ENCODE data around the gene ABCF3.
A peak's percentile ranks its signal among the peaks of the same experiment; 100 is the strongest.
"Not testable (repeated sequence)": the region's sequence is repeated elsewhere in the genome, so short reads cannot be mapped to it uniquely, and the experiment has no call there.

ABCF3 gene, protein sequence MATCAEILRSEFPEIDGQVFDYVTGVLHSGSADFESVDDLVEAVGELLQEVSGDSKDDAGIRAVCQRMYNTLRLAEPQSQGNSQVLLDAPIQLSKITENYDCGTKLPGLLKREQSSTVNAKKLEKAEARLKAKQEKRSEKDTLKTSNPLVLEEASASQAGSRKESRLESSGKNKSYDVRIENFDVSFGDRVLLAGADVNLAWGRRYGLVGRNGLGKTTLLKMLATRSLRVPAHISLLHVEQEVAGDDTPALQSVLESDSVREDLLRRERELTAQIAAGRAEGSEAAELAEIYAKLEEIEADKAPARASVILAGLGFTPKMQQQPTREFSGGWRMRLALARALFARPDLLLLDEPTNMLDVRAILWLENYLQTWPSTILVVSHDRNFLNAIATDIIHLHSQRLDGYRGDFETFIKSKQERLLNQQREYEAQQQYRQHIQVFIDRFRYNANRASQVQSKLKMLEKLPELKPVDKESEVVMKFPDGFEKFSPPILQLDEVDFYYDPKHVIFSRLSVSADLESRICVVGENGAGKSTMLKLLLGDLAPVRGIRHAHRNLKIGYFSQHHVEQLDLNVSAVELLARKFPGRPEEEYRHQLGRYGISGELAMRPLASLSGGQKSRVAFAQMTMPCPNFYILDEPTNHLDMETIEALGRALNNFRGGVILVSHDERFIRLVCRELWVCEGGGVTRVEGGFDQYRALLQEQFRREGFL

GRCh38 chr3:184186184-184186901, at the start of gene ABCF3:
TSS of gene ABCF3 (plus strand) at chr3:184186199. CDS start at chr3:184186208, 9 bp downstream.
- peak; percentile 83 to 87 for DNase-seq
- TF ChIP-seq POLR2A (IDR thresholded peaks at IDR 0.05; ENCODE audit: low read length) (peak; percentile 6), GATA1 (IDR thresholded peaks at IDR 0.05; ENCODE audit: low read depth, low read length) (no peak)

DNA sequence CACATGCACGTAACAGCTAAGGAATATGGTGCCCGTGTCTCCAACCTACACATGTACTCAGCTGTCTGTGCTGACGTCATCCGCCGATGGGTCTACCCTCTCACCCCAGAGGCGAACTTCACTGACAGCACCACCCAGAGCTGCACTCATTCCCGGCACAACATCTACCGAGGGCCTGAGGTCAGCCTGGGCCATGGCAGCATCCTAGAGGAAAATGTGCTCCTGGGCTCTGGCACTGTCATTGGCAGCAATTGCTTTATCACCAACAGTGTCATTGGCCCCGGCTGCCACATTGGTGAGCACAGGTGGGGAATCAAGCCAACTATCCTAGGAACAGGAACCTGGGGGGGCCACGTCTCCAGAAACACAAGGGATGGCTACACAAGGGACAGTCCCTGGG, 45.6 kb upstream of the ABCF3 start:
- no peak for TF ChIP-seq GATA1 (IDR thresholded peaks at IDR 0.05; ENCODE audit: low read depth, low read length)
- TF ChIP-seq POLR2A (IDR thresholded peaks at IDR 0.05; ENCODE audit: low read length) = no peak
- DNase-seq = no peak

DNA sequence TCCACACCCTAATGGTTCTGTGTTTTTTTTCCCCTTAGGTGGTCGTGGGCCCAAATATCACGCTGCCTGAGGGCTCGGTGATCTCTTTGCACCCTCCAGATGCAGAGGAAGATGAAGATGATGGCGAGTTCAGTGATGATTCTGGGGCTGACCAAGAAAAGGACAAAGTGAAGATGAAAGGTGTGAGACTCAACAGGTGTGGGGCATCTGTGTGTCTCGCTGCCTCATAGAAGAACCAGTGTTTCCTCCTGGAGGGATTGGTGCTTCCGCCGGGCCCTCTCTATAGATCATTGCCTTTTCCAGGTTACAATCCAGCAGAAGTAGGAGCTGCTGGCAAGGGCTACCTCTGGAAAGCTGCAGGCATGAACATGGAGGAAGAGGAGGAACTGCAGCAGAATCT, 43.8 kb upstream of the ABCF3 start:
- no peak for TF ChIP-seq GATA1 (IDR thresholded peaks at IDR 0.05; ENCODE audit: low read depth, low read length)
- TF ChIP-seq POLR2A (IDR thresholded peaks at IDR 0.05; ENCODE audit: low read length) = no peak
- no peak for DNase-seq

DNA sequence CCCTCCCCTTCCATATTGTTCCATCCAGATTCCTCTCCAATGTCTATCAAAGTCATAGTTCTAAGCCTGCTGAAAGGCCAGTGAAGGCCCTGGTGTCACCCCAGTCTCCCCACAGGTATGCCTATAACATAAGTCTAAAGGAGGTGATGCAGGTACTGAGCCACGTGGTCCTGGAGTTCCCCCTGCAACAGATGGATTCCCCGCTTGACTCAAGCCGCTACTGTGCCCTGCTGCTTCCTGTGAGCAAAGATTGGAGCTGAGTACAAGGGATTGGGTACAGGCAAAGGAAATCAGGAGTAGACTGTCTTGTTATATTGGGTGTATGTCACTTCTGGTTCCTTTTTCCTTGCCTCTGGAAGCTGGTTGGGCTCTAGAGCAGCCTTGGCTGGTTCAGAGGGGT, 42.7 kb upstream of the ABCF3 start:
- TF ChIP-seq POLR2A (IDR thresholded peaks at IDR 0.05; ENCODE audit: low read length) (no peak), GATA1 (IDR thresholded peaks at IDR 0.05; ENCODE audit: low read depth, low read length) (no peak)
- DNase-seq = no peak

DNA sequence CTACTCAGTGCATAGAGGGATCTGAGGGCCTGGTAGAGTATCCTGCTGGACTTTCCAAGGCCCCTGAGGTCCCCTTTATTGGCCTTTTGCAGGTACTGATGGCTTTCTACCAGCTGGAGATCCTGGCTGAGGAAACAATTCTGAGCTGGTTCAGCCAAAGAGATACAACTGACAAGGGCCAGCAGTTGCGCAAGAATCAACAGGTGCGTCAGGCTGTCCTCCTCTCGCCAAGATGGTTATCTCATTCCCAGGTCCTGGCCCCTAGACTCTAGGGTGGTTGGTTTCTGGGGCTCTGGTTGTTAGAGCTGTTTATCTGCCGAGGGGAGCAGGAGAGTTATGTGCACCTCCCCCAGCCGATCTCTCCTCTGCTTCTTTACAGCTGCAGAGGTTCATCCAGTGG, 41.5 kb upstream of the ABCF3 start:
- TF ChIP-seq POLR2A (IDR thresholded peaks at IDR 0.05; ENCODE audit: low read length) (no peak), GATA1 (IDR thresholded peaks at IDR 0.05; ENCODE audit: low read depth, low read length) (no peak)
- no peak for DNase-seq

GRCh38 chr3:184145111-184145524, 40.9 kb upstream of the ABCF3 start:
- peak; percentile 41 to 66 for DNase-seq
- TF ChIP-seq GATA1 (IDR thresholded peaks at IDR 0.05; ENCODE audit: low read depth, low read length) = no peak
- no peak for TF ChIP-seq POLR2A (IDR thresholded peaks at IDR 0.05; ENCODE audit: low read length)

GRCh38 chr3:184145751-184146270, 40.2 kb upstream of the ABCF3 start:
- TF ChIP-seq GATA1 (IDR thresholded peaks at IDR 0.05; ENCODE audit: low read depth, low read length) (no peak), POLR2A (IDR thresholded peaks at IDR 0.05; ENCODE audit: low read length) (no peak)
- DNase-seq = no peak

- no peak for DNase-seq
- TF ChIP-seq GATA1 (IDR thresholded peaks at IDR 0.05; ENCODE audit: low read depth, low read length) (no peak), POLR2A (IDR thresholded peaks at IDR 0.05; ENCODE audit: low read length) (no peak)
Observed at GRCh38 chr3:184148076-184148475, 37.9 kb upstream of the ABCF3 start.

DNA sequence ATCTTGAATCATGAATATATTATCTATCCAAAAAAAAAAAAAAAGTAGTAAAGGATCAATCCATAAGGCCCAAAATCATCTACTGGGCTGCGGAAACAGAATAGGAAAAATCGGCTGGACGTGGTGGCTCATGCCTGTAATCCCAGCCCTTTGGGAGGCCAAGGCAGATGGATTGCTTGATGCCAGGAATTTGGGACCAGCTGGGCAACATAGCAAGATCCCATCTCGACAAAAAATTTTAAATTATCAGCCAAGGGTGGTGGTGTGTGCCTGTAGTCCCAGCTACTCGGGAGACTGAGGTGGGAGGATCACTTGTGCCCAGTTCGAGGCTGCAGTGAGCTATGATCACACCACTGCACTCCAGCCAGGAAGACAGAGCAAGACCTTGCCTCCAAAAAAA, 36.9 kb upstream of the ABCF3 start:
- DNase-seq = no peak
- TF ChIP-seq GATA1 (IDR thresholded peaks at IDR 0.05; ENCODE audit: low read depth, low read length) (no peak), POLR2A (IDR thresholded peaks at IDR 0.05; ENCODE audit: low read length) (no peak)

DNA sequence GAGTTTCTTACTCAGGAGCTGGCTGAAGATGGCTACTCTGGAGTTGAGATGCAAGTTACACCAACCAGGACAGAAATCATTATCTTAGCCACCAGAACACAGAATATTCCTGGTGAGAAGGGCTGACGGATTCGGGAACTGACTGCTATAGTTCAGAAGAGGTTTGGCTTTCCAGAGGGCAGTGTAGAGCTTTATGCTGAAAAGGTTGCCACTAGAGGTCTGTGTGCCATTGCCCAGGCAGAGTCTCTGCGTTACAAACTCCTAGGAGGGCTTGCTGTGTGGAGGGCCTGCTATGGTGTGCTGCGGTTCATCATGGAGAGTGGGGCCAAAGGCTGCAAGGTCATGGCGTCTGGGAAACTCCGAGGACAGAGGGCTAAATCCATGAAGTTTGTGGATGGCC, 36.2 kb upstream of the ABCF3 start:
- not testable (repeated sequence) for DNase-seq

GRCh38 chr3:184154885-184155643, 30.9 kb upstream of the ABCF3 start, which contains the start of gene DVL3:
TSS of gene DVL3 (plus strand) at chr3:184155377. CDS start at chr3:184155636, 259 bp downstream.
- TF ChIP-seq POLR2A (IDR thresholded peaks at IDR 0.05; ENCODE audit: low read length) (no peak), GATA1 (IDR thresholded peaks at IDR 0.05; ENCODE audit: low read depth, low read length) (no peak)
- peak; percentile 77 to 87 for DNase-seq

DNA sequence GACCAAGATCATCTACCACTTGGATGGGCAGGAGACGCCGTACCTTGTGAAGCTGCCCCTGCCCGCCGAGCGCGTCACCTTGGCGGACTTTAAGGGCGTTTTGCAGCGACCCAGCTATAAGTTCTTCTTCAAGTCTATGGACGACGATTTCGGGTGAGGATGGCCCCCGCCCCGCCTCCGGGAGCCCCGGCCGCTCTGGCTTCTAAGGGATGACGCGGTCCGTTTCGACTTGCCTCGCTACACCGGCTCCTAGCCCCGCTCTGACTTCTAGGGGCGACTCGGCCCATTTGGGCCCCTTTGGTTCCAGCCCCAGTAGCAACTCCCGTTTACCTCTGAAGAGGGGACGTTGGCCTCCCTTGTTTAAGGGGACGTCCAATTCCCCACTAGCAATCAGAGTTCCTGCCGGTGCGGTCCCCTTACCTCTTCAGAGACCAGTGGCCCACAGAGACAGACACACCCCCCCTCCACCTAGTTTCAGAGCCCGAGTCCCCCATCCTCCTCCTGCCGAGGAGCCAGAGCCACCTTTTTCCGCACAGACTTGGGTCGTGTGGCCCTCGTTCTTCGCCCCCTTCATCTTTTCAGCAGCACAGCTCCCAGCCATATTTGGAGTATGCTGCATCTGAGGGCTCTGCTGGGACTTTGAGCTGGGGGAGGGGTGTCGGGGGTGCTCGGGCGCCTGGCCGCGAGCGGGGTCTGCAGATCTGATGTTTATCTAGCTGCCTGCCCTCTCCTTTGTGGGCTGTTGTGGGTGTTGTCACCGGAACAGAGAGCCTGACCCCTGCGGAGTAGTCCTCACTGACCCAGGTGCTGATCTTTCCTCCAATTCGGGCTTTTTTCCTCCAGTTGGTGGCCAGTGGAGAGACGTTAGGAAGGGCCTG, 30.1 kb upstream of the ABCF3 start:
- TF ChIP-seq POLR2A (IDR thresholded peaks at IDR 0.05; ENCODE audit: low read length) = no peak
- TF ChIP-seq GATA1 (IDR thresholded peaks at IDR 0.05; ENCODE audit: low read depth, low read length) = no peak
- DNase-seq = peak; percentile 77 to 87
